KOPT-K1 (cell line): ENCODE results near the gene PAQR4.

ENCODE experiments used
- H3K27ac ChIP-seq: fragments of 200-600 bp; sonication (generic); 2 replicates; pipeline ENCODE4 v1.5.1; 2016; ENCODE audit warnings: antibody characterized with exemption, mild to moderate bottlenecking, low read depth, low read length; ENCODE audit not compliant: poor library complexity, severe bottlenecking
- H3K36me3 ChIP-seq: fragments of 200-600 bp; sonication (generic); 2 replicates; pipeline ENCODE4 v1.5.1; 2017; ENCODE audit warnings: antibody characterized with exemption, mild to moderate bottlenecking, low read length, moderate library complexity; ENCODE audit not compliant: insufficient read depth
- H3K9me3 ChIP-seq: fragments of 200-600 bp; sonication (generic); 2 replicates; pipeline ENCODE4 v1.5.1; 2017; ENCODE audit warnings: antibody characterized with exemption, low read length, mild to moderate bottlenecking; ENCODE audit not compliant: insufficient read depth, poor library complexity, severe bottlenecking

PAQR4 gene

GRCh38 chr16:3010510-3010909, 41.4 kb downstream of the PAQR4 start:
- no peaks in the 10 kb centered on the region for H3K36me3 ChIP-seq
- no peaks in the 10 kb centered on the region for H3K9me3 ChIP-seq
- H3K27ac ChIP-seq = no peak overlapping the region

DNA sequence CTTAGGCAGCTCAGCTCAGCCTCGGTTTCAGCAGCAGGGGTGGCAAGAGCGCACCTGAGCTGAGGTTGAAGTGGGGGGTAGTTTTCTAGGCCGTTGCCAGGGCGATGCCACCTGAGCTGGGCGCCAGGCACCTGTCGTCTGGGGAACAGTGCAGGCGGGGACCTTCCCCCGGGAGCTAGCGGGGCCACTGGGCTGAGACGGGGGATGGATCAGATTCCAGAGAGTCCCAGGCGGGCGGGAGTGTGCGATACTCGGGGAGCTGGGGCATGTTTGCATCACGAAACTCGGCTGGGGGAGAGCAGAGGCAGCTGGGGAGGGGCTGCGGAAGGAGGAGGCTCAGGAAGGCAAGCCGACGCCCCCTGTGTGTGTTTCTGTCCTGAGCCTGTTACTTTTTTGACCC, 43.1 kb downstream of the PAQR4 start:
- H3K36me3 ChIP-seq = no peaks in the 10 kb centered on the region
- no peak overlapping the region for H3K27ac ChIP-seq
- no peaks in the 10 kb centered on the region for H3K9me3 ChIP-seq

- no peaks in the 10 kb centered on the region for H3K9me3 ChIP-seq
- H3K27ac ChIP-seq = no peak within 1 kb of the TSS
- no peaks in the 10 kb centered on the region for H3K36me3 ChIP-seq
These were observed 43.8 kb downstream of the PAQR4 start, which contains the start of gene CLDN9 for GRCh38 chr16:3012828-3013420. TSS of gene CLDN9 (plus strand) at chr16:3012923. CDS start at chr16:3013363, 440 bp downstream.

DNA sequence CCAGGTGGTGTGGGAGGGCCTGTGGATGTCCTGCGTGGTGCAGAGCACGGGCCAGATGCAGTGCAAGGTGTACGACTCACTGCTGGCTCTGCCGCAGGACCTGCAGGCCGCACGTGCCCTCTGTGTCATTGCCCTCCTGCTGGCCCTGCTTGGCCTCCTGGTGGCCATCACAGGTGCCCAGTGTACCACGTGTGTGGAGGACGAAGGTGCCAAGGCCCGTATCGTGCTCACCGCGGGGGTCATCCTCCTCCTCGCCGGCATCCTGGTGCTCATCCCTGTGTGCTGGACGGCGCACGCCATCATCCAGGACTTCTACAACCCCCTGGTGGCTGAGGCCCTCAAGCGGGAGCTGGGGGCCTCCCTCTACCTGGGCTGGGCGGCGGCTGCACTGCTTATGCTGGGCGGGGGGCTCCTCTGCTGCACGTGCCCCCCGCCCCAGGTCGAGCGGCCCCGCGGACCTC, 44.4 kb downstream of the PAQR4 start:
- no peak overlapping the region for H3K27ac ChIP-seq
- no peaks in the 10 kb centered on the region for H3K9me3 ChIP-seq
- H3K36me3 ChIP-seq = no peaks in the 10 kb centered on the region

GRCh38 chr16:3013998-3014690, 45.0 kb downstream of the PAQR4 start:
- H3K9me3 ChIP-seq = no peaks in the 10 kb centered on the region
- no peaks in the 10 kb centered on the region for H3K36me3 ChIP-seq
- H3K27ac ChIP-seq = no peak overlapping the region

GRCh38 chr16:3014971-3015370, 45.8 kb downstream of the PAQR4 start:
- Histone ChIP-seq H3K36me3 (no peaks in the 10 kb centered on the region), H3K9me3 (no peaks in the 10 kb centered on the region), H3K27ac (no peak overlapping the region)

DNA sequence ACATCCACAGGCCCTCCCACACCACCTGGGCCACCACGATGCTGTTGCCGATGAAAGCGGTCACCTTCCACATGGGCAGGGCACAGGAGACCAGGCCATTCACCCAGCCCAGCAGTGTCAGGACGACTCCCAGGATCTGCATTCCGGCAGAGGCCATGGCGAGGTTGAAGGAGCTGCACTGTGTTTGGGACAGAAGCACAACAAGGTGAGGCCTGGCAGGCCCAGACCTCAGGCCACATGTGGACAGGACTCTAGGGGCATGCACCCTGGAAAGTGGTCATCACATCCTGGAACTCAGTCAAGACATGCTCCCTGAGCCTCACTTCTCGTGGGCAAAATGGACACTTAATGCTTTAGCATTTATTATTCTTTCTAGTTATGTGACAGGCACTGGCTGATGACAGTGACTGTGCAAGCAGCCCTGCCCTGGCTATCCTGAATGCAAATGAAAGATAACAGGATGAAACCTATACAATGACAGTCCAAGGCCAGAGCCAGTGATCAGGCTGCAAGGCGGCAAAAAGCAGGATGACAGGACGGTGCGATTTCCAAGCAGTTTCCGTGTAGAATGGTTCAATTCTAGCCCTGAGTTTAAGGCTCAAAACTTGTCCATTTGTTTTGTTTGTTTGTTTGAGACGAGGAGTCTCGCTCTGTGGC, 46.8 kb downstream of the PAQR4 start:
- Histone ChIP-seq H3K36me3 (no peaks in the 10 kb centered on the region), H3K27ac (no peak overlapping the region), H3K9me3 (no peaks in the 10 kb centered on the region)

DNA sequence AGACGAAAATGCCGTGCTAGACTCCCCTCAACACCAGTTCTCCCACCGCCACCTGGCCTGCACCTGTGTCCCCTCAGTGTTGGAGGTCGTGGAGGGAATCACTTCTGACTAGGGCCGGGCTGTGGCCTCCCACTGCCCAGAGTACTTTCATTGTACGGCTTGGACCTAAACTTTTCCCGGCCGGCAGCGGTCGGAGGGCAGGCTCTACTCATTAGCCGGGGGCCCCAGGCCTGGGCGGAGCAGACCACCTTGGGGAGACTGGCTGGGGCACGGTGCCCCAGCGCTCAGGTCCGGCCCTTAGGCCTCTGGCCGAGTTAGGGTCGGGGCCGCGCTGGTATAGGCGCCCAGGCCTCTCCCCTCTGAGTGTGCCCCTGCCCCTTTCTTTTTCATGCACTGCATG, 48.2 kb downstream of the PAQR4 start:
- H3K27ac ChIP-seq = no peak overlapping the region
- no peaks in the 10 kb centered on the region for H3K36me3 ChIP-seq
- no peaks in the 10 kb centered on the region for H3K9me3 ChIP-seq

DNA sequence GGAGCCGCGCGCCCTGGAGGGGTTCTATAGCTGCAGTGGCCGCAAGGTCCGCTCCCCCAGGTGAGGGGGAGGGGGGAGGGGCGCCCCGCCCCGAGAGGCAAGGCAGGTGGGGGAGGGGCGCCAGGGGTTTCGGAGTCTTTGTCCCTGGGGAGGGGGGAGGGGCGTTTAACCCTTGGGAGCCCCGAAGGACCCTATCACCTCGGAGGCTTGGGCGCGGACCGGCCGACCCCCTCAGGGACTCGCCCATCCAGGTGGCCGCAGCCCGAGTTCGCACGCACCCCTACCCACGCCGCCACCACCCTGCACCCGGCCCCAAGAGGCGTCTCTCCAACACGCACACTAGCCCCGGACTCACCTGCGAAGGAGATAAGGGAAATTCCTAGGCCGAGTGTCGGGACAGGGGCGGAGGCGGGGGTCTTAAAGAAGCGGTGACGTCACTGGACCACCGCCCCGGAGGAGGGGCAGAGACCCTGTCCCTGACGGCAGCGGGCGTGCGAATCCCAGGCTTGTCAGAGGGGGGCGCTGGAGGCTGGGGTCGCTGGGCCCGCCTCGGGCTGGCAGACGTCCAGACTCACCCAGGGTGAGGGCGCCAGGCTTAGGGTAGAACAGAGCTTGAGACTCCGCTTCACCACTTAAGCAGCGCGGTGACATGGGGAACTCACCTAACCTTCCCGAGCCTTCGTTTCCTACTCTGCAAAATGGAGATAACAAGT, 48.8 kb downstream of the PAQR4 start, which contains the start of gene CLDN6:
Gene CLDN6, minus strand, starts transcription at position 390 of the 713 bp plus-strand sequence. CDS start 2,162 bp downstream, outside the sequence.
- H3K27ac ChIP-seq = no peak within 1 kb of the TSS
- H3K36me3 ChIP-seq = no peaks in the 10 kb centered on the region
- no peaks in the 10 kb centered on the region for H3K9me3 ChIP-seq

- H3K9me3 ChIP-seq = no peaks in the 10 kb centered on the region
- H3K36me3 ChIP-seq = no peaks in the 10 kb centered on the region
- no peak overlapping the region for H3K27ac ChIP-seq
These were observed 50.6 kb downstream of the PAQR4 start for GRCh38 chr16:3019594-3020246.

GRCh38 chr16:3020247-3020603, 51.1 kb downstream of the PAQR4 start, which contains the start of gene TNFRSF12A:
TSS of gene TNFRSF12A (plus strand) at chr16:3020368. CDS start at chr16:3020398, 30 bp downstream.
- Histone ChIP-seq H3K9me3 (no peaks in the 10 kb centered on the region), H3K36me3 (0 out of 2 replicates have a peak, but pooled peaks cover under 1% of the 10 kb centered on the region), H3K27ac (no peak within 1 kb of the TSS)

DNA sequence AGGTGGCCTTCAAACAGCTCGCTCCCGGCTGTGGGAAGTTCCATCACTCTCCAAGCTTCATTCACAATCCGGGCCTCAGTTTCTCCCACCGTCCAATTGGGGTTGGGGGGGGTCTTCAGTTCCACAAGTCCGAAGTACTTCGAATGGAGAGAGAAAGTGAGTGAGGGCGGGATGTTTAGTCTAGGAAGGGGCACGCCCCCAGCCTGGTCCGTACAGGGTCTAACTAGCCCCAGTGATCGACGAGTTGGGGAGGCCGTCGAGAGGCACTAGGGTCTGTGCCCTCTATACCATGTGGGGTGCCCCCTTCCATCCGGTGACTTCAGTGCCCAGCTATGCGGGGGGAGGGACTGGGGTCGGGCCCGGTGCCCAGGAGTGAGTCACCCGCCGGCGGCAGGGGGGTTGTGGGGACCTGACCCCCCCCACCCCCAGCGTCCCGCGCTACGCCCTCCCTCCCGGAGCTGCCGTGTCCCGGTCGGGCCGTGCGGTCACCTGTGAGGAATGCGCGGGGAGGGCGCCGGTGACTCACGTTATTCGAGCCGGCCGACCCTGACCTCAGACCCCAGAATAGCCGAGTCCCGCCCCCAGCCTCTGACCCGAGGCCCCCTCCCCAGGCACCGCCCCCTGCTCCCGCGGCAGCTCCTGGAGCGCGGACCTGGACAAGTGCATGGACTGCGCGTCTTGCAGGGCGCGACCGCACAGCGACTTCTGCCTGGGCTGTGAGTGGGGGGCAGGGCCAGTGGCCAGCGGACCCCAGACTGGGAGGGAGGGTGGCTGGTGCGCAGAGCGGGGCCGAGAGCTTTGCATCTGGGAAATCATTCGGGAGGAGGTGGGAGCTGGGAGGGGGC, 51.7 kb downstream of the PAQR4 start:
- H3K27ac ChIP-seq = no peak overlapping the region
- H3K9me3 ChIP-seq = no peaks in the 10 kb centered on the region
- H3K36me3 ChIP-seq = peaks cover 7% of the 10 kb centered on the region

DNA sequence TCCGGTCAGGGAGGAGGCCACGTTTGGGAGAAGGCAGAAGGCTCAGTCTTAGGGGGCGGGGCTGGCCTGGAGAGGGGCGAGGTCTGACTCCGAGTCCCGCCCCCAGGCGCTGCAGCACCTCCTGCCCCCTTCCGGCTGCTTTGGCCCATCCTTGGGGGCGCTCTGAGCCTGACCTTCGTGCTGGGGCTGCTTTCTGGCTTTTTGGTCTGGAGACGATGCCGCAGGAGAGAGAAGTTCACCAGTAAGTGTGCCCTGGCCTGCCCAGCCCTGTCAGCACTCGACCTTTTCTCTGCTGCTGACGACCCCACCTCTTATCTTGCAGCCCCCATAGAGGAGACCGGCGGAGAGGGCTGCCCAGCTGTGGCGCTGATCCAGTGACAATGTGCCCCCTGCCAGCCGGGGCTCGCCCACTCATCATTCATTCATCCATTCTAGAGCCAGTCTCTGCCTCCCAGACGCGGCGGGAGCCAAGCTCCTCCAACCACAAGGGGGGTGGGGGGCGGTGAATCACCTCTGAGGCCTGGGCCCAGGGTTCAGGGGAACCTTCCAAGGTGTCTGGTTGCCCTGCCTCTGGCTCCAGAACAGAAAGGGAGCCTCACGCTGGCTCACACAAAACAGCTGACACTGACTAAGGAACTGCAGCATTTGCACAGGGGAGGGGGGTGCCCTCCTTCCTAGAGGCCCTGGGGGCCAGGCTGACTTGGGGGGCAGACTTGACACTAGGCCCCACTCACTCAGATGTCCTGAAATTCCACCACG, 52.5 kb downstream of the PAQR4 start:
- H3K36me3 ChIP-seq = peaks cover 15% of the 10 kb centered on the region
- H3K9me3 ChIP-seq = no peaks in the 10 kb centered on the region
- no peak overlapping the region for H3K27ac ChIP-seq
